MM.1S (cell line): ENCODE results near the gene IFNK.

Source experiments
- EZH2 ChIP-seq: fragments of 300-600 bp; sonication (generic); optimal IDR thresholded peaks from 2 replicates; pipeline ENCODE3; 2017; ENCODE audit warnings: low read depth, mild to moderate bottlenecking, antibody characterized with exemption, low read length, mixed read lengths
- EZH2phosphoT487 ChIP-seq: fragments of 300-600 bp; sonication (generic); IDR thresholded peaks from 2 replicates; pipeline ENCODE4 v1.6.1; 2018; ENCODE audit warnings: antibody characterized with exemption, low read length
- TF ChIP-seq, protein P1 (sequence below): fragments of 300-600 bp; sonication (generic); IDR thresholded peaks from 2 replicates; pipeline ENCODE4 v1.5.1; 2016; ENCODE audit warnings: antibody characterized with exemption, low read length, mixed read lengths

DNA sequence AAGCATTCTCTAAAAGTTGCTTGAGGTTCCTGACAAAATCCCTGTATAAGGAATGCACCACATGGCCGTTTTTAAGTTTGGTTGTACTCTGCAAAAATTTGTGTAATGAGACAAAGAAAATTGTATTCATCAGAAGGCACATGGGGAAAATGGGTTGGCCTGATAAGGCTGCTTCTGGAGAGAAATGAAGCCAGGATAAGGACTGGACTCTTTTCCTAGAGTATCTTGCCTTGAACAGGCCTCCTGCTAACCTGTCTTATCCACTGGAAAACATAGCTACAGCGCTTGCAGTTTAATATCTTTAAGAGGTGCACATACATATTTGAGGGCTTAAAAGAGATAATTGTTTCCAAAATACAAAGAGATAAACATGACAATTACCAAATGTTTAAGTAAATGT is 41.4 kb upstream of the IFNK start:
- TF ChIP-seq EZH2phosphoT487 (no peak), EZH2 (no peak)
- TF ChIP-seq, protein P1, sequence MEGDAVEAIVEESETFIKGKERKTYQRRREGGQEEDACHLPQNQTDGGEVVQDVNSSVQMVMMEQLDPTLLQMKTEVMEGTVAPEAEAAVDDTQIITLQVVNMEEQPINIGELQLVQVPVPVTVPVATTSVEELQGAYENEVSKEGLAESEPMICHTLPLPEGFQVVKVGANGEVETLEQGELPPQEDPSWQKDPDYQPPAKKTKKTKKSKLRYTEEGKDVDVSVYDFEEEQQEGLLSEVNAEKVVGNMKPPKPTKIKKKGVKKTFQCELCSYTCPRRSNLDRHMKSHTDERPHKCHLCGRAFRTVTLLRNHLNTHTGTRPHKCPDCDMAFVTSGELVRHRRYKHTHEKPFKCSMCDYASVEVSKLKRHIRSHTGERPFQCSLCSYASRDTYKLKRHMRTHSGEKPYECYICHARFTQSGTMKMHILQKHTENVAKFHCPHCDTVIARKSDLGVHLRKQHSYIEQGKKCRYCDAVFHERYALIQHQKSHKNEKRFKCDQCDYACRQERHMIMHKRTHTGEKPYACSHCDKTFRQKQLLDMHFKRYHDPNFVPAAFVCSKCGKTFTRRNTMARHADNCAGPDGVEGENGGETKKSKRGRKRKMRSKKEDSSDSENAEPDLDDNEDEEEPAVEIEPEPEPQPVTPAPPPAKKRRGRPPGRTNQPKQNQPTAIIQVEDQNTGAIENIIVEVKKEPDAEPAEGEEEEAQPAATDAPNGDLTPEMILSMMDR = no peak
